GM19099 (cell line): Measurements from ENCODE around the gene OTUD6A.

Source experiments
- POLR2A ChIP-seq: IDR thresholded peaks from 3 replicates; pipeline ENCODE4 v1.6.1; 2011; ENCODE audit warnings: low read depth; ENCODE audit not compliant: insufficient read length; ENCODE audit errors: extremely low read depth

The OTUD6A gene, protein sequence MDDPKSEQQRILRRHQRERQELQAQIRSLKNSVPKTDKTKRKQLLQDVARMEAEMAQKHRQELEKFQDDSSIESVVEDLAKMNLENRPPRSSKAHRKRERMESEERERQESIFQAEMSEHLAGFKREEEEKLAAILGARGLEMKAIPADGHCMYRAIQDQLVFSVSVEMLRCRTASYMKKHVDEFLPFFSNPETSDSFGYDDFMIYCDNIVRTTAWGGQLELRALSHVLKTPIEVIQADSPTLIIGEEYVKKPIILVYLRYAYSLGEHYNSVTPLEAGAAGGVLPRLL

DNA sequence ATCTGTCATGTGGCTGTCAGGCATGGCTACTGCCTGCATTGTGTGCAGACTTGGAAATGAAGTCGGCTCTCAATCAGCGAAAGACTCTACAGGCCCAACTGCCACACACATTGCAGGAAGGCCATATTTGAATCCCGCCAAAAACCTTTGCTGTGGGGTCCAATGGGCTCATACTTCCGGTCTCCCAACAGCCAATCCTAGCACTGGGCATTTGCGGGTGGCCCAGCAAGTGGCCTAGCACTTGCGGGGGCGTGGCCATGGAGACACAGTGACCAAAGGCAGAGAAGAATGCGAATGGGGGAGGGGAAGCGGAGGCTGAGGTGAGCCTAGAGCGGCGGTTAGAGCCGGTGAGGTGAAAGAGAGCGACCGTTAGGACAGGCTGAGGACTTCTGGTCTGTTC is at the start of gene OTUD6A:
OTUD6A (plus strand) TSS at position 382 of the 400 bp plus-strand sequence. CDS start 68 bp downstream, outside the sequence.
- TF ChIP-seq POLR2A = no peak

DNA sequence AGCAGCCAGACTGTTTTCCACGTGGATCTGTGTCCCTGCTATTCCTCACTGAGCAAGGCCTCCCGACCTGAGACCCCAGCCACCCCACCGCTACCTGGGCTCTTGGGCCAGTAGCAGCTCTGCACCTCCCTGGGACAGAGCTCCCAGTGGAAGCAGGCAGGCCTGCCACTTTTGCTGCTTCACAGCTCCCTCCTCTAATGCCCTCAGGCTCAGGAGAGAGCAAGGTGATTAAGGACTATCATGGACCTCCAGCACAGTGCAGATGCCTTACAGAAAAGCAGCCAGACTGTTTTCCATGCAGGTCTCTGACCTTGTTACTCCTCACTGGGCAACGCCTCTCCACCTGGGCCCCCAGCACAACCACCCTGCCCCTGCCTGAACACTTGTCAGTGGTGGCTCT is 49.5 kb upstream of the OTUD6A start:
- TF ChIP-seq POLR2A = no peak

GRCh38 chrX:70013466-70014381 is 48.5 kb upstream of the OTUD6A start:
- no peak for TF ChIP-seq POLR2A

- no peak for TF ChIP-seq POLR2A
Observed at GRCh38 chrX:70016513-70016912, 45.7 kb upstream of the OTUD6A start.

GRCh38 chrX:70022616-70023015 is 39.6 kb upstream of the OTUD6A start:
- TF ChIP-seq POLR2A = no peak

DNA sequence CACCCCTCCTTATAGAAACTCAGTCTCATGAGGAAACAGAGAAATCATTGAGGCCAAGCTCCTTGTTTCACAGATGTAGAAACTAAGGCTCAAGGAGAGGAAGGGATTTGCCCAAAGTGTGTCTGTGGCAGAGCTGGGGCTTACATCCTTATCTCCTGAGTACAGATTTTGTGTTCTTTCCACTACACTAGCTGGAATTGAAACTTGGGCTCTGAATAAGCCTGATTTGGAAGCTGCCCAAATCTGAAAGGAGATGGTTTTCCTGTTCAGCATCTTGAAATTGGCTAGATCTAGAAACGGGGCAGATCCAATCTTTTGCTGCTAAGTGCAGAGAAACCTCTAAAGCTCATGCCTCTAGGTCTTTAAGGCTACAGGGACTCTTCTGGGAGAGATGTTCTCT is 36.8 kb upstream of the OTUD6A start:
- no peak for TF ChIP-seq POLR2A

GRCh38 chrX:70026112-70026850 is 36.0 kb upstream of the OTUD6A start:
- TF ChIP-seq POLR2A = no peak

DNA sequence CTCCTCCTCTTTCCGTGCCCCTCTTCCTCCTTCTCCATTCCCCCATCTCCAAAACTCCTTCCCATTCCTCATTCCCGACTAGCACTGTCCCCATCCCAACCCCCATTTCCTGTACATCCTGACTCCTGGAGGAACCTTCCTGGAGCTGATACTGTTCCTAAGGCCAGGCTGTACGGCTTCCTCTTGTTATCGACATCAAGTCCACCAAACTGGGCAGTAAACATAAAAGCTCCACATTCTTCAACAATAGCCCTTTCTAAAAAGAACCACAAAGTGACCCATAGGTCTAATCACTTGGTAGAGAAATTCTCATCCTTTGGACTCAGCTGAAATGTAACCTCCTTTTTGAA is 35.4 kb upstream of the OTUD6A start:
- TF ChIP-seq POLR2A = no peak

- no peak for TF ChIP-seq POLR2A
Observed at GRCh38 chrX:70029863-70030262, 32.4 kb upstream of the OTUD6A start.

DNA sequence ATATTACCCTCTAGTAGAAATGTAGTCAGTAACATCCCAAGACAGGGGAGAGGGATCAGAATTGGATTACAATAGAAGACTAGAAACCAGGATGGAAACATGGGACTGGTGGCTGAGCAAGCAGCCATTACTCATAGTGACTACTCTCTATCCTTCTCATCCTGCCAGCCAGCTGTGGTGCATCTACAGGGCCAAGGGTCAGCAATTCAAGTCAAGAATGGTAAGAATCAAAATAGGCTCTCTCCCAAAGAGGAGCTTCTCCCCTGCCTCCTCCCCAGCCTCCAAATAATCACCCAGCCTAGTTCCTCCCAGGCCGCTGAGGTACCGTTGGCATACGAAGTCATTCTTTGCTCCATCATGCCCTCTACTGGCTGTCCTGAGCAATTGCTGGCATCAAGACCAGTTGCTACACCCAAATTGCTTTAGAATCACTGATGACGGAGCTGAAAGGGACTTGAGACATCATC is 31.9 kb upstream of the OTUD6A start:
- TF ChIP-seq POLR2A = no peak

DNA sequence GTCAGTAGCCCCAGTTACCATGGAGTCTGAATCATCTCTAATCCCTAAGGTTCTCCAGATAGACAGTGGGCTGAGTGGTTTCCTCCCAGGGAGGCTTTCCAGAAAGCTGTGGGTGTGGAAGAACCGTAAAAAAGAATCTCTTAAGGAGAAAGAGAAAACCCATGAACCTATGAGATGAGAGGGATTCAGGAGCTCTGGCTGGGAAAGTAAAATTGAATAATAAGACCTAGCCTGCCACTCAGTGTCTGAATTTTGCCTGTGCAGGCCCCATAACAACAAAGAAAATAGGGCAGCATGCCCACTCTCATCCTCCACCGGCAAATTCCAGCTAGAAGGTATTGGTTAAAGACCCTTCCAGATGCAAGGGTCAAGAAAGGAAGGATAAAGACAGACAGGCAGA is 29.5 kb upstream of the OTUD6A start:
- no peak for TF ChIP-seq POLR2A

DNA sequence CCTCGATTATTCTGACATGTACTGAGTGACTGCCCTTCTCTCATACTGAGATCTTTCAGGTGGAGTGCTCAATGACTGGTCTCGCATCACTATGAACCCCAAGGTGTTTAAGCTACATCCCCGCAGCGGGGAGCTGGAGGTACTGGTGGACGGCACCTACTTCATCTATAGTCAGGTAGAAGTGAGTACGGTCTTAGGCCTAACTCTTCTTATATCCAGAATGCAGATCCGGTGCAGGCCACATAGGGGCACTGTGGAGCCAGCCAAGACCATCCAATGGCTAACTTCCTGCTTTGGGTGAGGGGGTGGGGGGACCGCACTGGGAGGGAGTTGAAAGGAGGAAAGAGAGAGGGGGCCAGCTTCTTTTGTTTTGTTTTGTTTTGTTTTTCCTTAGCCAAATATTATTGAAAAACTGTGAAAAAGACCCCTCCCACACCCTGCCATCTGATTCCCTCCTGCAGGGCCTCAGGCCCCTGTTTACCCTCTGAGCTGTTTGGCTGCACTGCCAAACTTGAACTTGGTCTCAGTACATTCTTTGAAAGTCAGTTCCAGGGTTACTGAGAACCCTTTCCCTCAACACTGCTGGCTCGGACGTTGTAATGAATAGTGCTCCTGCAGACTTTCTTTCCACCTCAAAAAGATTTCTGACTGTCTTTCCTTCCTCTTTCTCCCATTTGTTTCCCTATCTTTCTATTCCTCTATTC is 28.8 kb upstream of the OTUD6A start:
- no peak for TF ChIP-seq POLR2A

DNA sequence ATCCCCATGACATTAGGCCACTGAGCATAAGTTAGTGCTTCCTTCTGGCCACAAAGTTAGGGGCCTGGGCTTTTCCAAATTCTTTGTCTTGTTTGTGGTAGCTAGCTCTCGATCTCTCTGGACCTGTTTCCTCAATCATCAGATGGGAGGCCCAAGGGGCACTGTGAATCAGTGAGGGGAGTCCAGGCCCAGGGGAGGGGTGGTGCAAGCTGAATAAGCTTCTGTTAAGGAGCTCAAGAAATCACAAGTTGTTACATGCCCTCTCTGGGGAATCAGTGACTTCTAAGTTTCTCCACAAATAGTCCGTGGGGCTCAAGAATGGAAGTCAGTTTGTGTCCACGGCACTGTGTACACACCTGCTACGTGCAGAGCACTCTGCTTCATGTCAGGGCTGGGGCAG is 27.6 kb upstream of the OTUD6A start:
- TF ChIP-seq POLR2A = no peak

- TF ChIP-seq POLR2A = no peak
Observed at GRCh38 chrX:70038515-70038914, 23.7 kb upstream of the OTUD6A start.

DNA sequence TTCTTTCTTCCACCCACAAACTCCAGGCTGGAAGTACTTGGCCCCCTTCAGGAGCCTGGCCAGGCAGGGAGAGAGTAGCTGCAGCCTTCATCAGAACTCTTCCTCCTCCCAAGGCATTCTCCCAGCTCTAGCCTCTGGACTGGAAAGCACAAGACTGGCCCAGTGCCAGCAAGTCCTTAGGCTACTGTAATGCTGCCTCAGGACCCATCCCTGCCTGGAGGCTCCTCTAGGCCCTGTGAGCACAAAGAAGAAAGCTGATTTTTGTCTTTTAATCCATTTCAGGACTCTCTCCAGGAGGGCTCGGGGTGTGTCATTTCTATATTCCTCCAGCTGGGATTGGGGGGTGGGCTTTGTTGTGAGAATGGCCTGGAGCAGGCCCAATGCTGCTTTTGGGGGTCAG is 23.3 kb upstream of the OTUD6A start:
- no peak for TF ChIP-seq POLR2A
